ENCODE measurements around the gene LRSAM1.

Gene LRSAM1

GRCh38 chr9:127424676-127424999, 26.7 kb upstream of the LRSAM1 start:
- Histone ChIP-seq H3K4me3 (ENCODE audit: low read depth in 1 of 5, low read length in 5 of 5) (peak overlapping the region; percentile 80 to 95 (median 88)), H3K27ac (ENCODE audit: low read depth, low read length) (peak overlapping the region; percentile 91), H3K36me3 (ENCODE audit: control insufficient read depth in 5 of 5, insufficient read depth in 5 of 5, low read length in 5 of 5) (peaks cover 0 to 15% (median 10%) of the 10 kb centered on the region in 5 donors), H3K4me1 (ENCODE audit: control insufficient read depth in 5 of 5, insufficient read depth in 5 of 5, low read length in 5 of 5) (peaks cover 8 to 34% (median 31%) of the 10 kb centered on the region in 5 donors), H3K9me3 (ENCODE audit: control insufficient read depth in 5 of 5, low read length in 5 of 5) (no peaks in the 10 kb centered on the region), H3K9ac (ENCODE audit: low read length in 5 of 5) (peak overlapping the region; percentile 90 to 98 (median 95)), H3K27me3 (ENCODE audit: control insufficient read depth in 5 of 5, insufficient read depth in 4 of 5, low read length in 5 of 5) (no peaks in the 10 kb centered on the region)

- Histone ChIP-seq H3K4me3 (ENCODE audit: low read depth in 1 of 5, low read length in 5 of 5) (no peak overlapping the region), H3K9ac (ENCODE audit: low read length in 5 of 5) (no peak overlapping the region), H3K9me3 (ENCODE audit: control insufficient read depth in 5 of 5, low read length in 5 of 5) (no peaks in the 10 kb centered on the region), H3K27ac (ENCODE audit: low read depth, low read length) (no peak overlapping the region), H3K27me3 (ENCODE audit: control insufficient read depth in 5 of 5, insufficient read depth in 4 of 5, low read length in 5 of 5) (no peaks in the 10 kb centered on the region), H3K4me1 (ENCODE audit: control insufficient read depth in 5 of 5, insufficient read depth in 5 of 5, low read length in 5 of 5) (peaks cover 8 to 34% (median 31%) of the 10 kb centered on the region in 5 donors), H3K36me3 (ENCODE audit: control insufficient read depth in 5 of 5, insufficient read depth in 5 of 5, low read length in 5 of 5) (peaks cover 0 to 27% (median 23%) of the 10 kb centered on the region in 5 donors)
Measured at GRCh38 chr9:127426756-127427155, 24.6 kb upstream of the LRSAM1 start.

DNA sequence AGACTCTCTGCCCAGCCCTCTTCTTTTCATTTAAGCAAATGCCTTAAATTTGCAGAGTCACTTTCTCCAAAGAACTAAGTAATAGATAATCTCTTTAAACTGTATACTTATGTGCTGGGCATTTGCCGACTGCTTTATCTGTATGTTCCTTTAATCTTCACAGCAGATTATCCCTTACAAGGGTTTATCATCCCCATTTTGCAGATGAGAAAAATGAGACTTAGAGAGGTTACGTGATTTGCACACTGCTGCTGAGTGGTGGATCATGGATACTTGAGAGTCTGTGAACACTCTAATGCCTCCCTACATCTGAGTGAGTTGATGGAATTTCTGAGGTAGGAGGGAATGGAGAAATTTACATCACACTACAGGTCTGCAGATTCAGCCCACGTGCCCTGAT, 23.0 kb upstream of the LRSAM1 start:
- Histone ChIP-seq H3K27ac (ENCODE audit: low read depth, low read length) (no peak overlapping the region), H3K36me3 (ENCODE audit: control insufficient read depth in 5 of 5, insufficient read depth in 5 of 5, low read length in 5 of 5) (peaks cover under 1 to 32% (median 25%) of the 10 kb centered on the region in 5 donors), H3K4me3 (ENCODE audit: low read depth in 1 of 5, low read length in 5 of 5) (no peak overlapping the region), H3K4me1 (ENCODE audit: control insufficient read depth in 5 of 5, insufficient read depth in 5 of 5, low read length in 5 of 5) (peaks cover 5 to 21% (median 19%) of the 10 kb centered on the region in 5 donors), H3K9me3 (ENCODE audit: control insufficient read depth in 5 of 5, low read length in 5 of 5) (no peaks in the 10 kb centered on the region), H3K9ac (ENCODE audit: low read length in 5 of 5) (no peak overlapping the region), H3K27me3 (ENCODE audit: control insufficient read depth in 5 of 5, insufficient read depth in 4 of 5, low read length in 5 of 5) (no peaks in the 10 kb centered on the region)

DNA sequence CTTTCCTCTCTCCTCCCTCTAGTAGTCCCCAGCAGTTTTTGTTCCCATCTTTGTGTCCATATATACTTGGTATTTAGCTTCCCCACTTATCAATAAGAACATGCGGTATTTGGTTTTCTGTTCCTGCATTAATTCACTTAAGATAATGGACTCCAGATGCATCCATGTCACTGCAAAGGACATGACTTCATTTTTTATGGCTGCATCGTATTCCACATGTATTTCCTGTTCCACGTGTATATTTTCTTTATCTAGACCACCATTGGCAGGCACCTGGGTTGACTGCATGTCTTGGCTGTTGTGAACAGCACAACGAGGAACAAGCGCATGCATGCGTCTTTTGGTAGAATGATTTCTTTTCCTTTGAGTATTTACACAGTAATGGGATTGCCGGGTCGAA, 20.9 kb upstream of the LRSAM1 start:
- Histone ChIP-seq H3K27ac (ENCODE audit: low read depth, low read length) (no peak overlapping the region), H3K4me1 (ENCODE audit: control insufficient read depth in 5 of 5, insufficient read depth in 5 of 5, low read length in 5 of 5) (peaks cover 0 to 6% (median 5%) of the 10 kb centered on the region in 5 donors), H3K27me3 (ENCODE audit: control insufficient read depth in 5 of 5, insufficient read depth in 4 of 5, low read length in 5 of 5) (no peaks in the 10 kb centered on the region), H3K9ac (ENCODE audit: low read length in 5 of 5) (no peak overlapping the region), H3K9me3 (ENCODE audit: control insufficient read depth in 5 of 5, low read length in 5 of 5) (no peaks in the 10 kb centered on the region), H3K36me3 (ENCODE audit: control insufficient read depth in 5 of 5, insufficient read depth in 5 of 5, low read length in 5 of 5) (peaks cover 12 to 53% (median 41%) of the 10 kb centered on the region in 5 donors), H3K4me3 (ENCODE audit: low read depth in 1 of 5, low read length in 5 of 5) (no peak overlapping the region)

DNA sequence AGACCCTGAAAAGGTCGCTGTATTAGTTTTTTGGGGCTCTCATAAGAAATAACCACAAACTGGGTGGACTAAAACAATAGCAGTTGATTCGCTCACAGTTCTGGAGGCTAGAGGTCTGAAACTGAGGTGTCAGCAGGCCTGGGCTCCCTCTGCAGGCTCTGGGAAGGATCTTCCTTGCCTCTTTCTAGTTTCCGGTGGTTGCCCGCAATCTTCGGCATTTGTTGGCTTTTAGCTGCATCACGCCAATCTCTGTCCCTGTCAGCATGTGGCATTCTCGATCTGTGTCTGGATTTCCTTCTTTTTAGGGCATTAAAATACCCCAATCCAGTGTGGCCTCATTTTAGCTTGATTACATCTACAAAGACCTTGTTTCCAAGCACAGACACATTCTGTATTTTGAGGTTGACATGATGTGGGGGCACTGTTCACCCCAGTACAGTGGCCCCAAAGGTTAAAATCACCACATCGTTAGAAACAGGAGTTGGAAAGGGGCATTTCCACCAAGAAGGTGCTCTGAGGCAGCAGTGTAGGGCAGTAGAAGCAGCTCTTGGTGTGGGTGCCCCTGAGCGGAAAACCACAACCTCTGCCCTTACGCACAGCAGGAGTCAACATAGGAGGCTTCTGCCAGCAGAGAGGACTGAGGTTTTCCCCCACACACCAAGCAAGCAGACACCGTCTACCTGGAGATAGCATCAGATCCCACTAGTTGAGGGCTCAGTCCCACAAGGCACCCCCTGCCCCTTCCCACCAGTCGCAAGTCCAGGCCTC, 13.6 kb upstream of the LRSAM1 start:
- Histone ChIP-seq H3K27me3 (ENCODE audit: control insufficient read depth in 5 of 5, insufficient read depth in 4 of 5, low read length in 5 of 5) (no peaks in the 10 kb centered on the region), H3K4me1 (ENCODE audit: control insufficient read depth in 5 of 5, insufficient read depth in 5 of 5, low read length in 5 of 5) (no peaks in the 10 kb centered on the region), H3K27ac (ENCODE audit: low read depth, low read length) (no peak overlapping the region), H3K9ac (ENCODE audit: low read length in 5 of 5) (no peak overlapping the region), H3K36me3 (ENCODE audit: control insufficient read depth in 5 of 5, insufficient read depth in 5 of 5, low read length in 5 of 5) (peaks cover 12 to 90% (median 79%) of the 10 kb centered on the region in 5 donors), H3K4me3 (ENCODE audit: low read depth in 1 of 5, low read length in 5 of 5) (no peak overlapping the region), H3K9me3 (ENCODE audit: control insufficient read depth in 5 of 5, low read length in 5 of 5) (no peaks in the 10 kb centered on the region)

DNA sequence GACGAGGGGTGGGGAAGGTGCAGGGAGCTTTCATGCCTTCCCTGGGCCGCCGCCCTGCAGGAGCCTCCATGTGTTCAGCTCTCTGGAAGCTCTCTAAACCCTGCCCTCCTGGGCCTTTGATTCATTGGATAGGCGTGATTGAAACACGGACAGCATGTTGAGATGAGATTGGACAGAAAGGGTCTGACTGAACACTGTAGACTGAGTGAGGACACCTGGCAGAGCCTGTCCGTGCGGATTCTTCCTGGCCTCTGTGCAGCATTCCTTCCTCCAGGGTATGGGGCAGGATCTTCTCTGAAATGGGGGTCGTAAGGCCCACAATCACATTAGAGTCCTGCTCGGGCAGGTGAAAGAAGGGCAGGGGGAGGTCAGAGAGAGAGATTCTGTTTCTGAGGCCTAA, 12.9 kb upstream of the LRSAM1 start:
- Histone ChIP-seq H3K4me3 (ENCODE audit: low read depth in 1 of 5, low read length in 5 of 5) (no peak overlapping the region), H3K36me3 (ENCODE audit: control insufficient read depth in 5 of 5, insufficient read depth in 5 of 5, low read length in 5 of 5) (peaks cover 11 to 89% (median 80%) of the 10 kb centered on the region in 5 donors)

DNA sequence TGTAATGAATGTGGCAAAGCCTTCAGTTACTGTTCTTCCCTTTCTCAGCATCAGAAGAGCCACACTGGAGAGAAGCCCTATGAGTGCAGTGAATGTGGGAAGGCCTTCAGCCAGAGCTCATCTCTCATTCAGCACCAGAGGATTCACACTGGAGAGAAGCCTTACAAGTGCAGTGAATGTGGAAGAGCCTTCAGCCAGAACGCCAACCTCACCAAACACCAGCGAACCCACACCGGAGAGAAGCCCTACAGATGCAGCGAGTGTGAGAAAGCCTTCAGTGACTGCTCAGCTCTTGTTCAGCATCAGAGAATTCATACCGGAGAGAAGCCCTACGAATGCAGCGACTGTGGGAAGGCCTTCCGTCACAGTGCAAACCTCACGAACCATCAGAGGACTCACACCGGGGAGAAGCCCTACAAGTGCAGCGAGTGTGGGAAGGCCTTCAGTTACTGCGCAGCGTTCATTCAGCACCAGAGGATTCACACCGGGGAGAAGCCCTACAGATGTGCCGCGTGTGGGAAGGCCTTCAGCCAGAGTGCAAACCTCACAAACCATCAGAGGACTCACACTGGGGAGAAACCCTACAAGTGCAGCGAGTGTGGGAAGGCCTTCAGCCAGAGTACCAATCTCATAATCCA, 6.9 kb upstream of the LRSAM1 start:
- Histone ChIP-seq H3K9me3 (ENCODE audit: control insufficient read depth in 5 of 5, low read length in 5 of 5) (peaks cover 0 to 13% (median 10%) of the 10 kb centered on the region in 5 donors), H3K27me3 (ENCODE audit: control insufficient read depth in 5 of 5, insufficient read depth in 4 of 5, low read length in 5 of 5) (no peaks in the 10 kb centered on the region), H3K36me3 (ENCODE audit: control insufficient read depth in 5 of 5, insufficient read depth in 5 of 5, low read length in 5 of 5) (peaks cover 10 to 87% (median 78%) of the 10 kb centered on the region in 5 donors), H3K4me1 (ENCODE audit: control insufficient read depth in 5 of 5, insufficient read depth in 5 of 5, low read length in 5 of 5) (peaks cover 0 to 16% (median 12%) of the 10 kb centered on the region in 5 donors), H3K4me3 (ENCODE audit: low read depth in 1 of 5, low read length in 5 of 5) (no peak overlapping the region), H3K27ac (ENCODE audit: low read depth, low read length) (no peak overlapping the region), H3K9ac (ENCODE audit: low read length in 5 of 5) (no peak overlapping the region)

More for the DNA sequence above, 12.9 kb upstream of the LRSAM1 start:
- Histone ChIP-seq H3K27me3 (ENCODE audit: control insufficient read depth in 5 of 5, insufficient read depth in 4 of 5, low read length in 5 of 5) (no peaks in the 10 kb centered on the region), H3K9me3 (ENCODE audit: control insufficient read depth in 5 of 5, low read length in 5 of 5) (no peaks in the 10 kb centered on the region), H3K4me1 (ENCODE audit: control insufficient read depth in 5 of 5, insufficient read depth in 5 of 5, low read length in 5 of 5) (no peaks in the 10 kb centered on the region), H3K27ac (ENCODE audit: low read depth, low read length) (no peak overlapping the region), H3K9ac (ENCODE audit: low read length in 5 of 5) (no peak overlapping the region)

GRCh38 chr9:127444921-127445850, 6.1 kb upstream of the LRSAM1 start:
- Histone ChIP-seq H3K27ac (ENCODE audit: low read depth, low read length) (no peak overlapping the region), H3K4me1 (ENCODE audit: control insufficient read depth in 5 of 5, insufficient read depth in 5 of 5, low read length in 5 of 5) (peaks cover 5 to 23% (median 20%) of the 10 kb centered on the region in 5 donors), H3K27me3 (ENCODE audit: control insufficient read depth in 5 of 5, insufficient read depth in 4 of 5, low read length in 5 of 5) (no peaks in the 10 kb centered on the region), H3K9ac (ENCODE audit: low read length in 5 of 5) (no peak overlapping the region), H3K36me3 (ENCODE audit: control insufficient read depth in 5 of 5, insufficient read depth in 5 of 5, low read length in 5 of 5) (peaks cover 10 to 84% (median 77%) of the 10 kb centered on the region in 5 donors), H3K4me3 (ENCODE audit: low read depth in 1 of 5, low read length in 5 of 5) (no peak overlapping the region), H3K9me3 (ENCODE audit: control insufficient read depth in 5 of 5, low read length in 5 of 5) (peaks cover 0 to 13% (median 10%) of the 10 kb centered on the region in 5 donors)

GRCh38 chr9:127445851-127446712, 5.2 kb upstream of the LRSAM1 start:
- Histone ChIP-seq H3K27me3 (ENCODE audit: control insufficient read depth in 5 of 5, insufficient read depth in 4 of 5, low read length in 5 of 5) (no peaks in the 10 kb centered on the region), H3K4me1 (ENCODE audit: control insufficient read depth in 5 of 5, insufficient read depth in 5 of 5, low read length in 5 of 5) (peaks cover 8 to 32% (median 29%) of the 10 kb centered on the region in 5 donors), H3K9ac (ENCODE audit: low read length in 5 of 5) (no peak overlapping the region), H3K27ac (ENCODE audit: low read depth, low read length) (no peak overlapping the region), H3K9me3 (ENCODE audit: control insufficient read depth in 5 of 5, low read length in 5 of 5) (peaks cover 0 to 13% (median 10%) of the 10 kb centered on the region in 5 donors), H3K36me3 (ENCODE audit: control insufficient read depth in 5 of 5, insufficient read depth in 5 of 5, low read length in 5 of 5) (peaks cover 10 to 75% (median 68%) of the 10 kb centered on the region in 5 donors), H3K4me3 (ENCODE audit: low read depth in 1 of 5, low read length in 5 of 5) (no peak overlapping the region)

Measured in subcutaneous abdominal adipose tissue (tissue), 5 donors.